GM12801 (cell line): ENCODE data around the gene HORMAD1.

Source experiments
- TF ChIP-seq, protein P1 (sequence below): IDR thresholded peaks from one replicate; pipeline ENCODE4 v1.5.1; 2011; ENCODE audit warnings: control low read depth; ENCODE audit not compliant: insufficient read length; ENCODE audit errors: extremely low read depth

The HORMAD1 gene

GRCh38 chr1:150753416-150753815 lies 32.7 kb upstream of the HORMAD1 start:
- TF ChIP-seq, protein P1, sequence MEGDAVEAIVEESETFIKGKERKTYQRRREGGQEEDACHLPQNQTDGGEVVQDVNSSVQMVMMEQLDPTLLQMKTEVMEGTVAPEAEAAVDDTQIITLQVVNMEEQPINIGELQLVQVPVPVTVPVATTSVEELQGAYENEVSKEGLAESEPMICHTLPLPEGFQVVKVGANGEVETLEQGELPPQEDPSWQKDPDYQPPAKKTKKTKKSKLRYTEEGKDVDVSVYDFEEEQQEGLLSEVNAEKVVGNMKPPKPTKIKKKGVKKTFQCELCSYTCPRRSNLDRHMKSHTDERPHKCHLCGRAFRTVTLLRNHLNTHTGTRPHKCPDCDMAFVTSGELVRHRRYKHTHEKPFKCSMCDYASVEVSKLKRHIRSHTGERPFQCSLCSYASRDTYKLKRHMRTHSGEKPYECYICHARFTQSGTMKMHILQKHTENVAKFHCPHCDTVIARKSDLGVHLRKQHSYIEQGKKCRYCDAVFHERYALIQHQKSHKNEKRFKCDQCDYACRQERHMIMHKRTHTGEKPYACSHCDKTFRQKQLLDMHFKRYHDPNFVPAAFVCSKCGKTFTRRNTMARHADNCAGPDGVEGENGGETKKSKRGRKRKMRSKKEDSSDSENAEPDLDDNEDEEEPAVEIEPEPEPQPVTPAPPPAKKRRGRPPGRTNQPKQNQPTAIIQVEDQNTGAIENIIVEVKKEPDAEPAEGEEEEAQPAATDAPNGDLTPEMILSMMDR: no peak

GRCh38 chr1:150751443-150751842 lies 30.7 kb upstream of the HORMAD1 start:
- TF ChIP-seq, protein P1: no peak

GRCh38 chr1:150749720-150750311 lies 29.1 kb upstream of the HORMAD1 start:
- TF ChIP-seq, protein P1: no peak

DNA sequence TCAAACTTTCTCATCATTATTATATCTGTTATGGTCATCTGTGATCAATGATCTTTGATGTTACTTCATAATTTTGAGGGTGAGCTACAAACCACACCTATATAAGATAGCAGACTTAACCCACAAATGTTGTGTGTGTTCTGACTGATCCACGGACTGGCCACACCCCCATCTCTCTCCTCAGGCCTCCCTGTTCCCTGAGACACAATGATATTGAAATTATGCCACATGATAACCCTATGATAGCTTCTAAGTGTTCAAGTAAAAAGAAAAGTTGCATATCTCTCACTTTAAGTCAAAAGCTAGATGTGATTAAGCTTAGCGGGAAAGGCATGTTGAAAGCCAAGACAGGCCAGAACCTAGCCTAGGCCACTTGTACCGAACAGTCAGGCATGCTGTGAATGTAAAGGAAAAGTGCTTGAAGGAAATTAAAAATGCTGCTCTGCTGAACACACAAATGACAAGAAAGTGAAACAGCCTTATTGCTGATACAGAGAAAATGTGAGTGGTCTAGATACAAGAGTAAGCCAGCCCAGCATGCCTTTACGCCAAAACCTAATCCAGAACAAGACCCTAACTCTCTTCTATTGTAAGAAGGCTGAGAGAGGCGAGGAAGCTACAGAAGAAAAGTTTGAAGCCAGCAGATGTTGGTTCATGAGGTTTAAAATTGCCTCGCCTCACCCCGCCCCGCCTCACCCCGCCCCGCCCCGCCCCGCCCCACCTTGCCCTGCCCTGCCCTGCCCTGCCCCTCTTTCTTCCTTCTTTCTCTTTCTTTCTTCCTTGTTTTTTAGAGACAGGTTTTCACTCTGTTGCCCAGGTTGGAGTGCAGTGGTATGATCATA lies 28.4 kb upstream of the HORMAD1 start:
- TF ChIP-seq, protein P1: no peak

GRCh38 chr1:150730130-150730721 lies 9.5 kb upstream of the HORMAD1 start:
- TF ChIP-seq, protein P1: no peak

DNA sequence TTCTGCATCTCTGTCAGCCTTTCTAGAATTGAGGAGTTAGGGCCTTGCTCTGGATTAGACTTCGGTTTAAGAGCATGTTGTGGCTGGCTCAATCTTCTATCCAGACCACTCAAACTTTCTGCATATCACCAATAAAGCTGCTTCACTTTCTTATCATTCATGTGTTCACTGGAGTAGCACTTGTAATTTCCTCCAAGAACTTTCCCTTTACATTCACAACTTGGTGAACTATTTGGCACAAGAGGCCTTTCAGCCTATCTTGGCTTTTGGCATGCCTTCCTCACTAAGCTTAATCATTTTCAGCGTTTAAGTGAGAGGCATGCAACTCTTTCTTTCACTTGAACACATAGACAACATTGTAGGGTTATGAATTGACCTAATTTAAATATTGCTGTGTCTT lies 3.6 kb upstream of the HORMAD1 start:
- TF ChIP-seq, protein P1: no peak

DNA sequence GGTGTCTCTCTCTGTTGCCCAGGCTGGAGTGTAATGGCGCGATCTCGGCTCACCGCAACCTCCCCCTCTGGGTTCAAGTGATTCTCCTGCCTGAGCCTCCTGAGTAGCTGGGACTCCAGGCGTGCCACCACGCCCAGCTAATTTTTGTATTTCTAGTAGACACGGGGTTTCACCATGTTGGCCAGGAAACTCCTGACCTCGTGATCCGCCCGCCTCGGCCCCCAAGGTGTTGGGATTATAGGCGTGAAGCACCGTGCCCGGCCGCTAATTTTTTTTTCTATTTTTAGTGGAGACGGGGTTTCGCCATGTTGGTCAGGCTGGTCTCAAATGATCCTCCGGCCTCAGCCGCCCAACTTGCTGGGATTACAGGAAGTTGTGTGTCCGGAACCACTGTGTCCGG lies 597 bp downstream of the HORMAD1 start:
- TF ChIP-seq, protein P1: no peak
